Measurements from ENCODE around the gene WDFY4.

Gene WDFY4

DNA sequence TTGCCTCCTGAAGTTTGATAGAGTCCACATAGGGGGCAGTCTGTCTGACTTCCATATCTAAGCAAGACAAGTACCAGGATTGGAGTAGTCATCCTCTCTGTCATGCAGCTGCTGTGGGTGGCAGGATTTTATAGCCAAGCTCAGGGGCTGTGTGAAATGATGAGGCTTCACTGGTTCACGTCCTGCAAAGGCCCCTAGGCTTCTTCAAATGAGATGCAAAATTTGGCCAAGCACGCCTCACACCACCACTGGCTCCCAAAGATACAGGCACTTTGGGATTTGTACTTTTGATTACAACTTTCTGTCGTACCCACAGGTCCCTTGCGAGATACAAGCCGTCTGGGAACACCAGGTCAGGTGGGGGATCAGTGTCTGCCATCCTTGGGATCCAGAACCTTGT is 67.1 kb downstream of the WDFY4 start:
- DNase-seq: no peak

DNA sequence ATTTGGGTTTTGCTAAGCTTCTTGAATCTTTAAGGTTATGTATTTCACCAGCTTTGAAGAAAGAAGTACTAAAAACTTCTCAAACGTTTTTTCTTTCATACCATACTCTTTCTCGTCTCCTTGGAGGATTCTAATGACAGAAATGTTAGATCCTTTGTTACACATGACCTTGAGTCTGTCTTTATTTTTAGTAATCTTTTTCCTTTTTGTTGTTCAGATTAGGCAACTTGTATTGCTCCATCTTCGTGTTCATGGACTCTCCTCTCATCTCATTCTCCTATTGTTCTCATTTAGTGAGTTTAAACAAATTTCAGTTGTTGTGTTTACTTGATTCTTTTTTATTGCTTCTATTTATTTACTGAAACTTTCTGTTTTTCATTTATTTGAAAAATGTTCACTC is 73.7 kb downstream of the WDFY4 start:
- DNase-seq: no peak

DNA sequence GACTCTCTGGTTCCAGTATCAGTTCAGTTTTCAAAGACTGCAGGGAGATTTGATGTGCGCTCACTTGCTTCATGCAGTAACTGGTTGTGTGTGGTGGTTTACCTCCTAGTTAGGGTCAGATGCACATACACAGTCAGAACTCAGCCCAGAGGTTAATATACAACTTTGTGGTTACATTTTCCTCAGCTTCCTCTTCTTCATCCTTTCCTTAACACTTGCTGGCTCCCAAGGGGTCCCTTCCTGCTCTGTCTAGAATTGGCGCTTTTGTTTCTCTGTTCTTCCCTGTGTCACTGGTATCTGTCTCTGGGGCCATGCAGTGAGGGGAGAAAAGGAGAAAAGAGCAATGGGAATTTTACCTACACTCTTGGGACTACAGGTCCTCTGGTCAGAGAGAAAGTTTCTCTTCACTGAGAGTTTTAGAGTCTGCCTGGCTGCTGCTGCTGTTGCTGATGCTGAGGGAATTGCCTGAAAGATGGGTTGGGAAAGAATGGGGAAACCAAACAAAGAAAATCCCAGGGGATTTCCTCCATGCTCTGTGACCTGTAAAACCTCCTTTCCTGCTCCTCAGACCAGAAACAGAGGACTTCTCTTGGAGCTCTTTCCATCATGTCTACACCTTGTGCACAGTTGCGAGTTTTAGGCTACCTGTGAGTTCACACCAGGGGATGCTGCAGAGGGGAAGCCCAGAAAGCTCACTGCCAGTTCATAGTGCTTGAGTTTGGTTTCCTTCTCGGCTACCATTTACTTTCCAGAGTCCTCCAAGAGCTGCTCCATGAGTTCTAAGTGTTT is 74.6 kb downstream of the WDFY4 start:
- DNase-seq: no peak

DNA sequence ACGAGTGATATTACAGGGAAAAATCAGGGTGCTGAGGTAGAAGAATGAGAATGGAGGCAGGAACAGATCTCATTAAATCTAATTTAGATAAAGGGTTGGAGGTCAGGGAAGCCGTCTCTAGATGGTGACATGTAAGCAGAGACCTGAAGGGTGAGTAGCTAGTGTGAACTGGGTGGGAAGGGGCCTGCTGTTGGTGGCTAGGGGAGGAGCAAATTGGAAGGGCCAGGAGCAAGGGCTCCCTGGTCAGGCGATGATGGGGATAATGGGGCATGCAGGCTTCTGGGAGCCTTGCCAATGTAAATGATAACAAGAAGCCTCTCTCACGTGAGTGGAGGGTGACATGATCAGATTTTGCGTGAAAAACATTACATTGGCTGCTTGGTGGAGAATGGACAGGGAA is 76.3 kb downstream of the WDFY4 start:
- no peak for DNase-seq

DNA sequence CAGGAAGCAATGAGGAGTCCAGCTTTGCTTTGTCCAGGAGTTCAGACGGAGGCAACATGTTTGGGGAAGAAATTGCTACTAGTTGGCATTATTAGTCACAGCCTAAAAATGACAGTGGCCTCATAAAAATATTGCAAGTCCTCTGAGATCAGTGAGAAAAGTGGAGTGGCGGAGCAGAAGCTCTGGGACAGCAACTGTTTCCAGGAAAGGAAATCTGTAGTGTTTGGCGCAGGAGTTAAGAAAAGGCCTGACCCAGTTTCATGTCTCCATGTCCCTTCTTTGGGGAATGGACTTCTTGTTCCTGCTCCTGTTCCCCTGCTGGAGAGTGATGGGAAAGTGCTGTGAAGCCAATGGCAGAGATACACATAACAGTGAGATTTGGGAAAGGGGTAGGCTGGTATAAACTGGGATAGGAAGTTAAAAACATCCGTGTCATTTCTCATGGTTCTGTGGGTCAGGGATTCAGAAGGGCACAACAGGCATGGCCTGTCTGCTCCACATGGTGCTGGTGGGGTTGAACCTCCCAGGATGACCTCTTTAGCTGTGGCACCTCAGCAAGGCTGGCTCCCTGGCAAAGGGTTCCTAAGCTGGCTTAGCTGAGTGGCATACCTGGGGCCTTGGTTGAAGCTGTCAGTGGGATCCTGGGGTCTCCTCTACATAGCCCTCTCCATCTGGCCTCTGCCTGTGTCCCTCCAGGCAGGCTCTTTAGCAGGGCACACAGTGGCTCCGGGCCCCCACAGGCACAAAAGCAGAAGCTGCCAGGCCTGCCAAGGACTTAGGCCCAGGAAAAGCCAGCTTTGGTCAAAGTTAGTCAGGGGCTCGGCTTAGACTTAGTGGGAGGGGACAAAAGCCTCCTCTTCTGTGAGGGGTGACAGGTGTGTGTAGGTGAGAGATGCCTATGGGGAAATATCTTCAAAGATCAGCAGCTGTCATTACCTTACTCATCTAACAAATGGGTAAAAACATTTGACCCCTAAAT is 77.7 kb downstream of the WDFY4 start:
- no peak for DNase-seq

DNA sequence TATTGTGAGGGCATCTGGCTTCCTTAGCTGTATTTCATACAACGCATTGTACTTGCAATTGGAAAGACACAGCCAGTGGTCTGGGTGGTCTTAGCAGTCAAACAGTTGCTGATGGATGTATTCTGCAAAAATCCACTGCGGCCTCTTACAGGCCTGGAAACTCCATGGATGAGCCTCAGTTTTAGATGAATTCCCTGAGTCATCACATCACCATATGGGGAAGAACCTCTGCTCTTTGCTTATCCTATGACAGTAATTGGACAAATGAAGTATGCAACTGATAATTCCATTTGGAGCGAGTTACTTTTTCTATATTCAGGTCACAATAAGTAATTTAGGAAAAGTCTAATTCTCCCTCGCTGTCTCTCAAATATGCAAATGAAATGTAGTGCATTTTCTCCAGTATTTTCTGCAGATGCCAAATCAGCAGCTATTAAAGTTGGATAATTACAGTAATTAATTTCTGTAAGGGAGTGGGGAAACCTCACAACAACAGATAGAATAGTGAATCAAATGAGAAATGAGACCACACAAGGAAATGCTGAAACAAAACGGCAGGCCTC is 78.8 kb downstream of the WDFY4 start:
- DNase-seq: no peak

DNA sequence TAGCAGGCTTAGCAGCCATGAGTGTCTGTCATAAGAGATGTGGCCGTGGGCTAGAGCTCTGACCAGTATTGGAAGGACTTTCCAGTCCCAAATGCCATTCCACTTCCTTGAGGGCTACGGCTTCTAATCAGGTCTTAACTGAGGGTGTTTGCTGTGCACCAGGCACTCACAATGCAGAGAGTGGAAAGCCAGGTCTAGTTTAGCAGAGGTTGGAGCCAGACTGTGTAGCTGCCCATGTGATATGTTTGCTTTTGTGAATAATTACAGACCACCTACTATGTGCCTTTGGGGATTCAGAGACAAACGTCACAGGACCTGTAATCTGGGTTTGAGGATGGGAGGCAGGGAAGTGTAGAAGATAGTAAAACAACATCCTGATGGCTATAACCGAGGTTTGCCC is 79.8 kb downstream of the WDFY4 start:
- no peak for DNase-seq

DNA sequence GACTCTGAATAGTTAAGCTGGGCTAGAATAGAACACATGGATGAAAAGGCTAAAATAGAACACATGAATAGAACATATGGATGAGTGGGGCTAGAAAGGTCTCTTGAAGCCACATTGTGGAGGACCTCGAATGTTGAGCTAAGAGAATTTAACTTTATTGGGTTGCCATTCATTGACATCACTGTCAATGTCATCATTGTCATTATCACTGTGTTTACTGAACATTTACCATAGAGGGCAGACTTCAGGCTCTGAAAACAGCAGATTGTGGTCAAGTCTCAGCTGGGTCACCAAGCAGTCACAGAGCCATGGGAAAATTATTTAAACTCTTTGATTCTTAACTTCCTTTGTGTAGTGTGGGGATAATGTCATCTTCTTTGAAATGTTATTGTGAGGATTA is 80.4 kb downstream of the WDFY4 start:
- DNase-seq: no peak

DNA sequence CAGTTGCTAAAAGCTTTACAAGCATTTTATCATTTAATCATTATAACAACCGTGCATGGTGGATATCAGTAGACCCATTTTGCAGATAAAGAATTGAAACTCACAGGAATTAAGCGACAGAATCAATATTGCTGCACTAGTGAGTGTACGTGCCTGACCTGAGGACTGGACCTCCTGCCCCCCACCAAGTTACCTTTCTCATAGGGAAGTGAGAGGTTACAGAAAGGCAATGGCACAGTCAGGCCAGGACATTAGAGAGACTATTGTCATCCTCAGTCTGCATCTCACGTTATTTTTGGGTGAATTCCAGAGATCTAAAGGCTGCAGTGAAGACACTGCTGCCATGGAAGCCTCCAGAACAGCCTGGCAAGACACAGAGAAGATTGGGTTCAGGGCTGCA is 80.9 kb downstream of the WDFY4 start:
- no peak for DNase-seq

DNA sequence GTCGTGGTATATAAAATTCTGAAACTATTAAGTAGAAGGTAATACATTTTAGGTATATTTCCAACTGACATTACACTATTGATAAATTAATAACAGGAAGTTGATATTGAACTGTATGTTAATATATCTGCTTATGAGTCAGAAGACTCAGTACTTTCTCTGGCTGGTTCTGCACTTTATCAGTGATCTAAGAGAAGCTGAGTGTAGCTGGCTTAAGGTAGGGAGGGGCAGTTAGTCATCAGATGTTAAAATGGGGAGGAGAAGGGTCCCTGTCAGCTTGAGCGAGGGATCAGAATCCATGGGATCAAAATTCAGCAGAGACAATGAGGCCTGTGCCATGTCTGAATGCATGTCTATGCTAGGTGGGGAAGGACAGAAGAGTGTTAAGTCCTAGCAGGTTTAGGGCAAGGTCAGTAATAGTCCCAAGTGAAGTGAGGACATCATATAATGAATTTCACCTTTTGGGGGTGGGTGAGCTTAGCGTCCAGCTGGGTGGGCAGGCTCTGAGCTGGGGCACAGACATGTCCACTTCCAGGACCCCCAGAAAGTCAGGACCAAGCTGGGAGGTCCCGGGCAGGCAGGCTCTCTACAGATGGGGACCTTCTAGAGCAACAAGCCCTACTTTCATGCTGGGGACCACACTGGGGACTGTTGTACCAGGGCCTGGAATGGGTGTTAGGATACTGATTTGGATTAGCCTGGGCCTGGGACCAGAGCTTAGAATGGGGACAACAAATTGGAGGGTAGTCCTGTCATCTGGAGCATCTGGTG is 82.9 kb downstream of the WDFY4 start:
- DNase-seq: no peak

DNA sequence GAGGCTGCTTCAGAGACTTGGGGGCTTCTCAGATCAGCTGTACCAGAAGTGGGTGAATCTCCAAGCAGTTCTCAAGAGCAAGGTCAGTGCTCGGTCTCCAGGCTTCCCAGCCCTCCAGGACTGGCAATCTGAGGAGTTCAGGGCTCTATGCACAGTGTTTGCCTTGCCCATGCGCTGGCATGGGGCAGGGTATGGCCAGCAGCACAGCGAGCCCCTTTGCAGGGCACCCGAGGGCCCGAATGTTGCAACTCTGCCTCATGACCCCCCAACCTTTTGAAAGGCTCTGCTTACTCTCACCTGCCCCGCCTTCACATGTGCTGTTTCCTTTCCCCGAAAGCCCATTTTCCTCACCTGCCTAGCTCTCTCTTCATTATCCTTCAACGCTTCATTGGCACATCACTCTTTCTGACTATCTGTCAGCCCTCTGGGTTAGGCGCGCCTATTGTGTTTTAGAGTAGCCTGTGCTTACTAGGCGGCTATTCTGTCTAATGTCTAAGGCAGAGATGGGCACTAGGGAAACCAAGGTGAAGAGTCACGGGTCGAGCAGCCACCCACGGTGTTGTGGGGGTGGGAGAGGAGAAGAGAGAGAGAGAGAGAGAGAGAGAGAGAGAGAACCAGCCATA is 83.6 kb downstream of the WDFY4 start:
- no peak for DNase-seq

DNA sequence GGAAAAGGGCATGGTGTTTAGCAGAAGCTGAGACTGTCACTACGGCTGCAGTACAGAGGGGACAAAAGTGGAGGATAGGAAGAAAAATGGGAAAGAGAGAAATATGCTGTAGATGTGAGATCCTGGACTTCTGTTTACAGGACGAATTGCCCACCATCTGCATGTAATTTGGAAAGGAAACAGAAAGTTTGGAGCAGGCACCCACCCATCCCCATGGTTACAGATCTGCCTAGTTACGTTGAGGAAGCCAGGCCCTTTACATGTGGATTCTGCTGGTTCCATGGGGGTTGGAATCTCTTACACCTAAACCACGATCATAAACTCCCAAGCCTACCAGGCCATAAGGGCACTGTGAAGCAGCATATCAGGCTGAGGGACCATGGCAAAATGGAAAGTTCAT is 84.3 kb downstream of the WDFY4 start:
- no peak for DNase-seq

DNA sequence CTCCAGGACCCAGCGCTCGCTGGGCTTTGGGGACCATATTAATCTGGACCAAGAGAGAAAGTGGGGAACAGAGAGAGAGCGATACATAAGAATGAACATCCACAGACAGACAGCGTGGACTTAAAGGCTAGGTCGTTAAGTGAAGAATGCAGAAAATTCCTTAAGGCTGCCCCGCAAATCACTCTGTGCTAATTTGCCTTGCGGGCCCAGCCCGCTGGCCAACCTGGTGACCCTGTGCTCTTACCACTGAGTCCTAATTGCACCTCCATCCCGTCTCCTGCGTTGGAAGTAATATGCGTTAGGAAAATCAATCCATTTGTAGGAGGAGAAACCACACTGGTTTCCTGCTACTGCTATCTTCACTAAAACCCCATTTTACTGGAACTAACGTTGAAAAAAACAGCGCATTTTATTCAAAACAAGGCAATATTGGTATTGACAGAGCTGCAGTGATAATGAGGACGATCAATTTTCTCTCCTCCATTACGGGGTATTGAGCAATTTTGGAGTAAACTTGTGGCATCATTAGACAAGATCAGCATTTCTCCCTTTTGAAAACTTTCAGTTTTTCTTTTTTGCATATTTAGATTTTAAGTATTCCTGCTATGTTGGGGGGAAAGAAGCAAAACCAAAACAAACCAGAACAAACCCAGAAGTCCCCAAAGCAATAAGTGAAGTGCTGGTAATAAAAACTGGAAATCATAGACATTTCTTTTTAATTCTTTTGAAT is 85.2 kb downstream of the WDFY4 start:
- DNase-seq: no peak

DNA sequence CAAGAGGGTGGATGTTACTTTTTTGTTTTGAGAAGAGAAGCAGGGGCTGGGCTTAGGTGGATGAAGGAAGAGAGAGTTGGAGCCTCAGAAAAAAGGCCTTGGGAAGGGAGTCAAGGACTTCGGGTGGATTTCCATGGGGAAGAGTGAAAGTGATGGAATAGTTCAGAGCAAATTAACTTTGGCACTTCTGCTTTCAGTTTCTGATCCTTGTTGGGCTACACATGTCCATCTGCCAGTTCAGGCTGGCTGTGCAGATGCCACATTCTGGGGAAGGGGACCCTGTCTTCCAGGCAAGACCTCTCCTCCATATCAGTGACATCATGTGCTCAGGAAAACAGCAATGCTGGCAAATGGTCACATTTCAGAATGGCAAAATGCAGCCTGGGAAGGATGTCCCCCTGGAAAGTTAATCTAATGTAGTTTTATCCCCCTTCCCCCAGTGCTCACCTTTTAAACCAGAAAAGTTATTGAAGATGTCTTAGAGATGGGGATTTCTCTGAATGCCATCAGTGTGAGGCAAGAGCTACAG is 86.0 kb downstream of the WDFY4 start:
- DNase-seq: no peak

DNA sequence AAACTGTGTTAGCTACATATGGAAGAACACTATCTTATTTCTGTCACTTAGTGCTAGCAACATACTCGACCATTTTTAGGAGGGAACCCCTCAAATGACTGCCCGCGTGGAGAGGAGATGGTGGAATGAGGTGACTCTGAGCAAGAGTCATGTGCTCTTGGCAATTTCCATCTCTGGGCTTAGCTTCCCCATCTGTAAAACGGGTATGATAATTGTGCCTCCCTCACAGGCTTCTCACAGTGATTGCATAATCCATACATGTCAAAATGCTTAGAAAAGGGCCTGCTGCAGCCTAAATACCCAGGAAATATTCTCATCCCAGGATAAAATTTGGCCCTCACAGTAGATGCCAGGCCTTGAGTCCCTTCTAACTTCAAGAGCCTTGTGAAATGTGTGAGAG is 86.6 kb downstream of the WDFY4 start:
- DNase-seq: no peak

DNA sequence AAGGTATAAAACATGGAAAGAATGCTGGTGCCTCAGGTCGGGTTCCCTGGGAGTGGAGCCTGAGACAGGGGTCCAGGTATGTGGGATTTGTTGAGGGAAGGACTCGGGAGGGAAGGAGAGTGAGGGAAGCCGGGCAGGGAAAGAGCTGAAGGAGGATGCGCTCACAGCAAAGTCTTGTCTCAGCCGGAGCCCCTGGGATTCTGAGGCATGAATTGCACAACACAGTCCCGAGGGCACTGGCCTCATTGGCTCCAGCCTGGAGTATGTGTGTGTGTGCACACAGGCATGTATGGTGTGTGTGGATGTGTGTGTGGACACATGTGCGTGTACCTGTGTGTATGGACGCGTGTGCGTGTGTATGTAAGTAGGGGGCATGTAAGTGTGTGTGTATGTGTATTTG is 87.4 kb downstream of the WDFY4 start:
- no peak for DNase-seq

DNA sequence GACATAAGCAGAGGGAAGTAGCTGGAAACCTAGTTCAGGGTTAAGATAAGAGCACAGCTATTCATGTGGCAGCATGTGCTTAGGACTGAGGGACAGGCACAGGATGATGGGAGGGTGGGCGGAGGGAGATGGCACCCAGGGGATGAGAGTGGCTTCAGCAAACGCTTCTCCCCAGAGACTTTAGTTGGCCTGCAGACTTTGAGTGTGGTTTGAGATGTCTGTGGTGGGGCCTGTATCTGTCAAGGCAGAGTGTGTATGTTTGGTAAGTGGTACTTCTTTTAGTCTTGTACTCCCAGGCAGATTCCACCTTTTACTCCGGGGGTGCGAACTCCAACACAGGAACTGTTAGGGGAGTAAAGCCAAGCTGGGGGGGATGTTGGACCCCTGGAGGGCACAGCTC is 88.9 kb downstream of the WDFY4 start:
- DNase-seq: no peak

DNA sequence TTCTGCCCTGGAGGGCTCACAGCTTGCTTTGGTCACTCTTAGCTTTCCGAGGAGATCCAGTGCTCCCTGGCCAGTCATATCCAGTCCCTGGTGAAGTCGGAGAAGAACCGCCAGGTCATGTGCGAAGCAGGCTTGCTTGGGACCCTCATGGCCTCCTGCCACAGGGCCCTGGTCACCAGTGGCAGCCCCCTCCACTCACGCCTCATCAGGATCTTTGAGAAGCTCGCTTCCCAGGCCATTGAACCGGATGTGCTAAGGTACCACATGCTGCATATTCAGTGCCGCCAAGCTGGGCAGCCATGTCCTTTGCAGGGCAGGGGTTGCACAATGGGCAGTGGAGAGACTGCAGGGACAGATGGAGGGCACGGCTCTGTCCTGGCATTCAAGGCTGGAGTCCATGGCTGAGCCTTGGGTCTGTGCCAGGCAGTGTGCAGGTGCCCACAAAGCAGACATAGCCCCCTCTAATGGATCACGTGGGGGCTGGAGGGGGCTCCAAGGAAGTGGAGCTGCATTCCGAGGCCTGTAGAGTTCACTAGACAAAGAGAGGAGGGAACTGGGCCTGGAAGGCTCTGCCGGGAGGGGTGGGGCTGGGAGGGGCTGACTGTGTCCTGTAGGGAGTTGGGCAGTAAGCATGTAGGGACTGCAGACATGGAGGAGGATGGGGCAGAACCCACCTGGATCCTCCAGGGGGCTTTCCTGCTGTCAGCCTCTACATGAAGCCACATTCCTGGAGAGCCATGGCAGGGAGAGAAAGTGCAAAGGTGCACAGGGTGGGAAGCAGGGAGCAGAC is 89.9 kb downstream of the WDFY4 start:
- DNase-seq: no peak

DNA sequence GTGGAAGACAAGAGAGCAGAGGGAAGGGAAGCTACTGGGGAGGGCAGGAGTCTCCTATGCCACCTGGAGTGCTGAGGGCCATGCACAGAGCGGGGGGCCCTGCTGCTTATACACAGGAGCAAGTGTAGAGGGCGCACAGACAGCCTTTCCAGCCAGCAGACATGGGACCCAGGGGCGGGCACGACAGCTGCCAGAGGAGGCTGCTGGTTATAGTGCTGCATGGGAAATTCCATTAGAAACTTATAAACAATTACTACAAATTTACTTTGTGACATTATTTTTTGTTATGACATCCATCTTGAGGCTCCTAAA is 90.5 kb downstream of the WDFY4 start:
- no peak for DNase-seq

DNA sequence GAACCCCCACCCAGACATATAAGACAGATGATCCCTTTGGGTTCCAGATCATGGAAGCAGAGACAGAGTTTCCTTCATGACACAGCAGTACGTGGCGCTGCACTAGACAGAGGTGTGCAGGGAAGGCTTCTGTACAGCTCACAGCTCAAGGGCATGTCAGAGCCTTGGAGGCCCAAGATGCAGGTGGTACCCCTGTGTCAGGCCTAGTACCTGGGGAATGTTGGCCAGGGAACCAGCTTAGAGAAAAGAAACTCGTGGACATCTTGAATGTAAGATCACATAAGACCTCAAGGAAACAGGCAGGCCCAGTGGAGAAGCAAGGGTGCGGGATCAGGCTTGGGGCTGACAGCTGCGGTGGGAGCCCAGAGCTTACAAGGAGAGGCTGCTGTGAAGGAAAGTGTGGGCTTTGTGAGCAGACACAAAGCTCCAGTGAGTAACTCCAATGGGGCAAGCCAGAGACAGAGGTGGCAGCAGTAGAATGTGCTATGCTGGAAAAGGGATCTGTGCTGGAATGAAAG is 91.4 kb downstream of the WDFY4 start:
- no peak for DNase-seq

DNA sequence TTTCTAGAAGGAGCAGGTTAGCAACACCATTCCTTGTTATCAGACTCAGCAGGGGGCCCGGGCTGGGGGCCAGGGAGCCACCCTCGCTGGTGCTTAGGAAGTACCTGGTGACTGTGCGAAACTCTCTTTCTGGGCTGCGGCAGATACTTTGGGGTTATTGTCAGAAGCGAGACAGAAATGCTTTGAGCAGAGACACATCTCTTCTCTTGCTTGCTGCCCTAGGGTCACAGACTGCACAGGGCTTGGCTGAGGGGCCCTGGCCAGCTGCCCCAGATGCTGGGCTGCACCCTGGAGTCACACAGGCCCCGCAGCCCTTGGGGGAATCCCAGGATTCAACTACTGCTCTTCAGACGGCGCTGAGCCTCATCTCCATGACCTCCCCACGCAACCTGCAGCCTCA is 91.9 kb downstream of the WDFY4 start:
- no peak for DNase-seq

Data from NCI-H1930 (cell line).